Neural cell (in vitro differentiated cells): Measurements from ENCODE around the gene OR10C1.

Source experiments
- POLR2AphosphoS5 ChIP-seq: IDR thresholded peaks from 2 replicates; pipeline ENCODE4 v1.6.1; 2012
- RAD21 ChIP-seq: fragments of 450-650 bp; conservative IDR thresholded peaks from 2 replicates; pipeline ENCODE4 v1.6.1; 2014; ENCODE audit warnings: antibody characterized with exemption, mild to moderate bottlenecking, moderate library complexity
- TF ChIP-seq, protein P1 (sequence below): fragments of 450-650 bp; IDR thresholded peaks from 2 replicates; pipeline ENCODE4 v1.5.1; 2014; ENCODE audit warnings: antibody characterized with exemption, mild to moderate bottlenecking, moderate library complexity; ENCODE audit not compliant: poor library complexity, severe bottlenecking

DNA sequence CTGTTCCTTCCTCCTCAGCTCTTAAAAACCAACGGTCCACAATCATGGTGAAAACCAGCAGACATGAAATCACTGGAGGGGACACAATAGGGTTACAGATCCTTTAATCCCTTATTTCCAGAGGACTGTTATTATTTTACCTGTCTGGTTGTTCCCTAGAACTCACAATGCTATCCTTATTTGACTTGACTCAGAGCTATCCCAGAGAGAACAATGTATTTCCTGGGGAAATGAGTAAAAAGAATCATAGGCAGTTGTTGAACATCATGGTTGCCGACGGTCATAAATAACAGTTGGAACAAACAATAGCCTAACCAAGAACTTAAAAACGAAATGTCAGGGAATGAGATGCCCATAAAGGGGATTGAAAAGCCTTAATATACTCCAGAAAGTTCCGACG, 27.1 kb downstream of the OR10C1 start:
- TF ChIP-seq, protein P1, sequence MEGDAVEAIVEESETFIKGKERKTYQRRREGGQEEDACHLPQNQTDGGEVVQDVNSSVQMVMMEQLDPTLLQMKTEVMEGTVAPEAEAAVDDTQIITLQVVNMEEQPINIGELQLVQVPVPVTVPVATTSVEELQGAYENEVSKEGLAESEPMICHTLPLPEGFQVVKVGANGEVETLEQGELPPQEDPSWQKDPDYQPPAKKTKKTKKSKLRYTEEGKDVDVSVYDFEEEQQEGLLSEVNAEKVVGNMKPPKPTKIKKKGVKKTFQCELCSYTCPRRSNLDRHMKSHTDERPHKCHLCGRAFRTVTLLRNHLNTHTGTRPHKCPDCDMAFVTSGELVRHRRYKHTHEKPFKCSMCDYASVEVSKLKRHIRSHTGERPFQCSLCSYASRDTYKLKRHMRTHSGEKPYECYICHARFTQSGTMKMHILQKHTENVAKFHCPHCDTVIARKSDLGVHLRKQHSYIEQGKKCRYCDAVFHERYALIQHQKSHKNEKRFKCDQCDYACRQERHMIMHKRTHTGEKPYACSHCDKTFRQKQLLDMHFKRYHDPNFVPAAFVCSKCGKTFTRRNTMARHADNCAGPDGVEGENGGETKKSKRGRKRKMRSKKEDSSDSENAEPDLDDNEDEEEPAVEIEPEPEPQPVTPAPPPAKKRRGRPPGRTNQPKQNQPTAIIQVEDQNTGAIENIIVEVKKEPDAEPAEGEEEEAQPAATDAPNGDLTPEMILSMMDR: no peak
- TF ChIP-seq POLR2AphosphoS5: no peak
- TF ChIP-seq RAD21: no peak
